ENCODE data around the gene TGFA. TPM values are rescaled to one million over a fixed set of nuclear protein-coding genes. Genes with fewer than 3 reads are reported as not detected.
A peak's percentile ranks its signal among the peaks of the same experiment; 100 is the strongest.

TGFA gene
- total RNA-seq, 1 experiment from 2014 or later: 22.5 TPM

DNA sequence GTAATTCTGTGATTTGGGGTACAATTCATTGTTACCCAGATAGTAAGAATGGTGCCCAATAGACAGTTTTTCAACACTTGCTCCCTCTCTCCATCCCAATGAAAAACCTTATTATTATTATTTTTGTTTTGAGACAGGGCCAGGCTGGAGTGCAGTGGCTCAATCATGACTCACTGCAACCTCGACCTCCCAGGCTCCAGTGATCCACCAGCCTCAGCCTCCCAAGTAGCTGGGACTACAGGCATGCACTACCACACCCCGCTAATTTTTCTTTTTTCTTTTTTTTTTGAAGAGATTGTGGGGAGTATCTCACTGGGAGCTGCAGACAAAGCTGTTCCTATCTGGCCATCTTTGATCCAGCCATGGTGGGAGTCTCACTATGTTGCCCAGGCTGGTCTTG is 7.2 kb downstream of the TGFA start:
- TF ChIP-seq, protein P1, sequence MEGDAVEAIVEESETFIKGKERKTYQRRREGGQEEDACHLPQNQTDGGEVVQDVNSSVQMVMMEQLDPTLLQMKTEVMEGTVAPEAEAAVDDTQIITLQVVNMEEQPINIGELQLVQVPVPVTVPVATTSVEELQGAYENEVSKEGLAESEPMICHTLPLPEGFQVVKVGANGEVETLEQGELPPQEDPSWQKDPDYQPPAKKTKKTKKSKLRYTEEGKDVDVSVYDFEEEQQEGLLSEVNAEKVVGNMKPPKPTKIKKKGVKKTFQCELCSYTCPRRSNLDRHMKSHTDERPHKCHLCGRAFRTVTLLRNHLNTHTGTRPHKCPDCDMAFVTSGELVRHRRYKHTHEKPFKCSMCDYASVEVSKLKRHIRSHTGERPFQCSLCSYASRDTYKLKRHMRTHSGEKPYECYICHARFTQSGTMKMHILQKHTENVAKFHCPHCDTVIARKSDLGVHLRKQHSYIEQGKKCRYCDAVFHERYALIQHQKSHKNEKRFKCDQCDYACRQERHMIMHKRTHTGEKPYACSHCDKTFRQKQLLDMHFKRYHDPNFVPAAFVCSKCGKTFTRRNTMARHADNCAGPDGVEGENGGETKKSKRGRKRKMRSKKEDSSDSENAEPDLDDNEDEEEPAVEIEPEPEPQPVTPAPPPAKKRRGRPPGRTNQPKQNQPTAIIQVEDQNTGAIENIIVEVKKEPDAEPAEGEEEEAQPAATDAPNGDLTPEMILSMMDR (IDR thresholded peaks at IDR 0.05; ENCODE audit: unreplicated experiment): no peak
- POLR2A ChIA-PET: interaction anchor here (0.6 to 1.0 kb wide), 5 partner anchors 9 to 330 kb away, joined by 3 to 4 read pairs (median 3); no protein-coding TSS in a partner anchor
- CTCF ChIA-PET: interaction anchor here (0.6 to 1.4 kb wide), 7 partner anchors 13 to 377 kb away, joined by 3 to 6 read pairs (median 4); no protein-coding TSS in a partner anchor
- no peaks in the 10 kb centered on the region for H3K27me3 Mint-ChIP-seq (ENCODE audit: insufficient read depth, unreplicated experiment)
- BruUV-seq (replicated peaks): no TSS peak
- no peaks in the 10 kb centered on the region for H3K9me3 Mint-ChIP-seq (ENCODE audit: unreplicated experiment)
- H3K4me1 Mint-ChIP-seq (ENCODE audit: insufficient read depth, unreplicated experiment): peaks cover 20% of the 10 kb centered on the region
- DNase-seq (ENCODE audit: unreplicated experiment): no peak
- no peaks in the 10 kb centered on the region for H3K36me3 Mint-ChIP-seq (ENCODE audit: insufficient read depth, unreplicated experiment)
- H3K27ac Mint-ChIP-seq (ENCODE audit: low read depth, unreplicated experiment): no peak overlapping the region
- intact Hi-C loops (cut with micrococcal nuclease): no loop called here
- no peak overlapping the region for H3K4me3 Mint-ChIP-seq (ENCODE audit: unreplicated experiment)

DNA sequence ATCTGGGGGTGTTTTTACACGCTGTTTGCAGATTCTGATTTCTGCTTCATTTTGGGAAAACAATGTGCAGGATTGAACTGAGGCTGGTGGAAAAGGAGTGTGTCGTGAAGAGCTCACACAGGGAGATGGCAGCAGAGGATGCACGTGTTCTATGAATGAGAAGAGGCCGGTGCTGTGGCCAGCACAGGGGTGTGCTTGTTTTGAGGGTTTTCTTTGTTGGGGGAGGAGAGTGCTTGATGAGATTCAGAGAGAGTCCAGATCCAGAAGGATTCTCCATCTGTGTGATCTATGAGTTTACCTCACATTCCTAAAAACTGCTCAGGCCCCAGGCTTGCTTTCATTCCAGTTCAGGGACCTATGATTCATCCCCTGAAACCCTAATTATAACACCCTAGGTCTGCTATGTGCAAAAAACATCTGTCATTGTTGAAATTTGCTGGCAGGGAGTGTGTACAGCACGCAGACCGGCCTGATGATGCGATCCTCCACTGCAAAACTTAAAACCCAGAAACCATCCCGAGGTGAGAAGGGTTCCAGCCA is 12.1 kb downstream of the TGFA start:
- Mint-ChIP-seq H3K27me3 (ENCODE audit: insufficient read depth, unreplicated experiment) (no peaks in the 10 kb centered on the region), H3K36me3 (ENCODE audit: insufficient read depth, unreplicated experiment) (no peaks in the 10 kb centered on the region), H3K4me1 (ENCODE audit: insufficient read depth, unreplicated experiment) (peaks cover 24% of the 10 kb centered on the region), H3K27ac (ENCODE audit: low read depth, unreplicated experiment) (peak overlapping the region; percentile 76), H3K4me3 (ENCODE audit: unreplicated experiment) (peak overlapping the region; percentile 56), H3K9me3 (ENCODE audit: unreplicated experiment) (peaks cover under 1% of the 10 kb centered on the region)
- BruUV-seq (replicated peaks): no TSS peak
- TF ChIP-seq, protein P1 (IDR thresholded peaks at IDR 0.05; ENCODE audit: unreplicated experiment): peak; percentile 19
- CTCF ChIA-PET: interaction anchor here (0.6 to 2.0 kb wide), 8 partner anchors 10 to 240 kb away, joined by 3 to 13 read pairs (median 4); partner anchors contain the start of gene FAM136A
- peak; percentile 87 for DNase-seq (ENCODE audit: unreplicated experiment)
- intact Hi-C loops (cut with micrococcal nuclease): loop anchor here (1.0 kb wide), 4 partner anchors 12 to 200 kb away; partner anchors contain the start of gene TGFA
- POLR2A ChIA-PET: interaction anchor here (0.7 to 2.6 kb wide), 14 partner anchors 11 to 283 kb away, joined by 3 to 45 read pairs (median 5); partner anchors contain the start of genes PCYOX1, SNRPG and TGFA

DNA sequence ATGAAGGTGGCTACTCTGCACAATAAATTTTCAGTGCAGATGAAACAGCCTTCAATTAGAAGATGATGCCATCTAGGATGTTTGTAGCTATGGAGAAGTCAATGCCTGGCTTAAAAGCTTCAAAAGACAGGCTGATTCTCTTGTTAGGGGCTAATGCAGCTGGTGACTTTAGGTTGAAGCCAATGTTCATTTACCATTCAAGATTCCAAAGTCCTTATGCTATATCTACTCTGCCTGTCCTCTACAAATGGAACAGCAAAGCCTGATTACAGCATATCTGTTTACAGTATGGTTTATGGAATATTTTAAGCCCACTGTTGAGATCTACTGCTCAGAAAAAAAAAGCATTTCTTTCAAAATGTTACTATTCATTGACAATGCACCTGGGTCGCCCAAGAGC is 15.8 kb downstream of the TGFA start:
- TF ChIP-seq, protein P1 (IDR thresholded peaks at IDR 0.05; ENCODE audit: unreplicated experiment): no peak
- H3K4me3 Mint-ChIP-seq (ENCODE audit: unreplicated experiment): no peak overlapping the region
- intact Hi-C loops (cut with micrococcal nuclease): no loop called here
- H3K9me3 Mint-ChIP-seq (ENCODE audit: unreplicated experiment): peaks cover 7% of the 10 kb centered on the region
- BruUV-seq (replicated peaks): no TSS peak
- no peaks in the 10 kb centered on the region for H3K27me3 Mint-ChIP-seq (ENCODE audit: insufficient read depth, unreplicated experiment)
- H3K36me3 Mint-ChIP-seq (ENCODE audit: insufficient read depth, unreplicated experiment): no peaks in the 10 kb centered on the region
- H3K27ac Mint-ChIP-seq (ENCODE audit: low read depth, unreplicated experiment): no peak overlapping the region
- ChIA-PET POLR2A (interaction anchor here (1.2 to 2.9 kb wide), 5 partner anchors 9 to 32 kb away, joined by 3 to 13 read pairs (median 7); partner anchors contain the start of gene TGFA), CTCF (interaction anchor here (0.6 to 1.6 kb wide), 11 partner anchors 11 to 276 kb away, joined by 3 to 5 read pairs (median 3); no protein-coding TSS in a partner anchor)
- peaks cover 18% of the 10 kb centered on the region for H3K4me1 Mint-ChIP-seq (ENCODE audit: insufficient read depth, unreplicated experiment)
- DNase-seq (ENCODE audit: unreplicated experiment): no peak

DNA sequence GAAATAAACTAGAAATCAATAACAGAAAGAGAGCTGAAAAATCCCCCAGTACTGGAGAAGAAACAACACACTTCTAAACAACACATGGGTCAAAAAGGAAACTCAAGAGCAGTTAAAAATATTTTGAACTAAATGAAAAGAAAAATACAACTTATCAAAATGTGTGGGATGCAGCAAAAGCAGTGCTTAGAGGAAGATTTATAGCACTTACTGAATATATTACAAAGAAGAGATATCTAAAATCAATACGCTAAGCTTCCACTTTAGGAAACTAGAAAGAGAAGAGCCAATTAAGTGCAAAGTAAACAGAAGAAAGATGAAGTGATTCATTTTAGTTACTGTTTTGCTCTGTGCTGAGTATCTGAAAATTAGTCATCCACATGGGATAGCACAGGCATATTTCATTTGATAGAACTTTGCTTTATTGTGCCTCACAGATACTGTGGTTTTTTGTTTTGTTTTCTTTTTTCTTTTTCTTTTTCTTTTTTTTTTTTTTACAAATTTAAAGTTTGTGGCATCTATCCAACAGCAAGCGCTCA is 17.0 kb downstream of the TGFA start:
- H3K4me3 Mint-ChIP-seq (ENCODE audit: unreplicated experiment): no peak overlapping the region
- peaks cover 12% of the 10 kb centered on the region for H3K4me1 Mint-ChIP-seq (ENCODE audit: insufficient read depth, unreplicated experiment)
- BruUV-seq (replicated peaks): no TSS peak
- H3K27me3 Mint-ChIP-seq (ENCODE audit: insufficient read depth, unreplicated experiment): no peaks in the 10 kb centered on the region
- intact Hi-C loops (cut with micrococcal nuclease): no loop called here
- ChIA-PET POLR2A (interaction anchor here (0.6 to 2.9 kb wide), 5 partner anchors 10 to 208 kb away, joined by 3 to 13 read pairs (median 5); partner anchors contain the start of gene TGFA), CTCF (interaction anchor here (0.7 to 1.6 kb wide), 8 partner anchors 10 to 248 kb away, joined by 3 to 6 read pairs (median 4); no protein-coding TSS in a partner anchor)
- H3K27ac Mint-ChIP-seq (ENCODE audit: low read depth, unreplicated experiment): no peak overlapping the region
- no peak for DNase-seq (ENCODE audit: unreplicated experiment)
- TF ChIP-seq, protein P1 (IDR thresholded peaks at IDR 0.05; ENCODE audit: unreplicated experiment): no peak
- no peaks in the 10 kb centered on the region for H3K36me3 Mint-ChIP-seq (ENCODE audit: insufficient read depth, unreplicated experiment)
- H3K9me3 Mint-ChIP-seq (ENCODE audit: unreplicated experiment): peaks cover 7% of the 10 kb centered on the region

All from MCF 10A (cell line).